ENCODE measurements around the gene SYNGR4.

- TF ChIP-seq EZH2 (IDR thresholded peaks at IDR 0.05; ENCODE audit: borderline replicate concordance, low read depth, low read length, severe bottlenecking) (no peak), CTCF (IDR thresholded peaks at IDR 0.05; ENCODE audit: borderline replicate concordance, extremely low read depth, low read length, poor library complexity, severe bottlenecking) (no peak)
These were observed 34.8 kb upstream of the SYNGR4 start for GRCh38 chr19:48329167-48329891.

All from DND-41 (cell line).